Common myeloid progenitor, CD34-positive (primary cell): ENCODE data around the gene HABP2.

Experiments
- CTCF ChIA-PET: fragments of 350-600 bp; sonication (Branson Sonifier 250); formaldehyde crosslinking; loops from one replicate; lab custom pipeline; 2021; ENCODE audit warnings: antibody characterized with exemption; lab: Charles Lee
- POLR2A ChIA-PET: fragments of 350-600 bp; sonication (Branson Sonifier 250); formaldehyde crosslinking; loops from one replicate; lab custom pipeline; 2021; ENCODE audit warnings: antibody characterized with exemption; lab: Charles Lee
- DNase-seq, 3 donors: peaks; one replicate each; pipeline versions ENCODE4 v3.0.0 to v3.0.0-alpha.2; 2013
- H3K27ac ChIP-seq, 2 experiments: 1 replicate in 1 of 2; 2 replicates in 1 of 2; pipeline ENCODE4 v1.7.0; 2013; ENCODE audit warnings: inconsistent platforms in 2 of 2, low read length in 2 of 2, mild to moderate bottlenecking in 2 of 2, low read depth in 1 of 2, moderate library complexity in 1 of 2; ENCODE audit not compliant: severe bottlenecking in 2 of 2, insufficient read depth in 1 of 2, poor library complexity in 1 of 2
- H3K27me3 ChIP-seq, 5 experiments: replicated peaks in 2 of 5; 1 replicate in 3 of 5; 2 replicates in 2 of 5; pipeline versions ENCODE4 v1.6.1 to v1.7.0; 2013; ENCODE audit warnings: low read length in 4 of 5, mild to moderate bottlenecking in 2 of 5, moderate library complexity in 2 of 5, inconsistent platforms in 1 of 5; ENCODE audit not compliant: insufficient read depth in 5 of 5, control insufficient read depth in 4 of 5
- H3K36me3 ChIP-seq, 4 experiments: 1 replicate in 2 of 4; 2 replicates in 2 of 4; pipeline versions ENCODE4 v1.6.1 to v1.7.0; 2013; ENCODE audit warnings: low read length in 3 of 4, control low read depth in 1 of 4, mild to moderate bottlenecking in 1 of 4; ENCODE audit not compliant: control insufficient read depth in 4 of 4, insufficient read depth in 4 of 4
- H3K4me1 ChIP-seq, 4 experiments: 1 replicate in 3 of 4; 2 replicates in 1 of 4; pipeline versions ENCODE4 v1.6.1 to v1.7.1; 2013; ENCODE audit warnings: low read length in 3 of 4, mild to moderate bottlenecking in 3 of 4, control low read depth in 1 of 4, inconsistent platforms in 1 of 4, moderate library complexity in 1 of 4; ENCODE audit not compliant: control insufficient read depth in 4 of 4, insufficient read depth in 4 of 4; ENCODE audit errors: control extremely low read depth in 1 of 4
- H3K4me3 ChIP-seq, 7 experiments: 1 replicate in 4 of 7; 2 replicates in 3 of 7; pipeline versions ENCODE4 v1.5.1 to v1.7.0; 2013; ENCODE audit warnings: mild to moderate bottlenecking in 7 of 7, low read length in 6 of 7, moderate library complexity in 6 of 7, inconsistent platforms in 2 of 7, low read depth in 2 of 7, control low read depth in 1 of 7; ENCODE audit not compliant: insufficient read depth in 4 of 7, control insufficient read depth in 1 of 7; ENCODE audit errors: extremely low read depth in 1 of 7
- H3K9me3 ChIP-seq, 5 experiments: 1 replicate in 4 of 5; 2 replicates in 1 of 5; pipeline versions ENCODE4 v1.6.1 to v1.7.1; 2013; ENCODE audit warnings: low read length in 4 of 5, mild to moderate bottlenecking in 2 of 5, inconsistent platforms in 1 of 5, low read depth in 1 of 5, moderate library complexity in 1 of 5; ENCODE audit not compliant: control insufficient read depth in 4 of 5, insufficient read depth in 2 of 5; ENCODE audit errors: control extremely low read depth in 1 of 5
- WGBS: methylation state at CpG from one replicate; pipeline ENCODE4 v1.1.5; 2013; ENCODE audit not compliant: insufficient coverage; 5-methylcytosine and 5-hydroxymethylcytosine counted together

The HABP2 gene

GRCh38 chr10:113520261-113520660 is 32.6 kb upstream of the HABP2 start:
- H3K9me3 ChIP-seq: no peaks in the 10 kb centered on the region
- no peak for DNase-seq
- H3K27me3 ChIP-seq: no peaks in the 10 kb centered on the region
- ChIA-PET CTCF (interaction anchor here (0.6 to 3.6 kb wide), 13 partner anchors 18 to 1049 kb away, joined by 3 to 37 read pairs (median 4); no protein-coding TSS in a partner anchor), POLR2A (interaction anchor here (0.6 kb wide), 1 partner anchor 724 kb away, joined by 3 read pairs; no protein-coding TSS in a partner anchor)
- WGBS: no CpG with 5 or more reads among the region's 2 CpGs
- no peak overlapping the region for H3K4me3 ChIP-seq
- peaks cover 0 to 8% (median 1%) of the 10 kb centered on the region in 4 experiments for H3K4me1 ChIP-seq
- no peaks in the 10 kb centered on the region for H3K36me3 ChIP-seq
- H3K27ac ChIP-seq: no peak overlapping the region

DNA sequence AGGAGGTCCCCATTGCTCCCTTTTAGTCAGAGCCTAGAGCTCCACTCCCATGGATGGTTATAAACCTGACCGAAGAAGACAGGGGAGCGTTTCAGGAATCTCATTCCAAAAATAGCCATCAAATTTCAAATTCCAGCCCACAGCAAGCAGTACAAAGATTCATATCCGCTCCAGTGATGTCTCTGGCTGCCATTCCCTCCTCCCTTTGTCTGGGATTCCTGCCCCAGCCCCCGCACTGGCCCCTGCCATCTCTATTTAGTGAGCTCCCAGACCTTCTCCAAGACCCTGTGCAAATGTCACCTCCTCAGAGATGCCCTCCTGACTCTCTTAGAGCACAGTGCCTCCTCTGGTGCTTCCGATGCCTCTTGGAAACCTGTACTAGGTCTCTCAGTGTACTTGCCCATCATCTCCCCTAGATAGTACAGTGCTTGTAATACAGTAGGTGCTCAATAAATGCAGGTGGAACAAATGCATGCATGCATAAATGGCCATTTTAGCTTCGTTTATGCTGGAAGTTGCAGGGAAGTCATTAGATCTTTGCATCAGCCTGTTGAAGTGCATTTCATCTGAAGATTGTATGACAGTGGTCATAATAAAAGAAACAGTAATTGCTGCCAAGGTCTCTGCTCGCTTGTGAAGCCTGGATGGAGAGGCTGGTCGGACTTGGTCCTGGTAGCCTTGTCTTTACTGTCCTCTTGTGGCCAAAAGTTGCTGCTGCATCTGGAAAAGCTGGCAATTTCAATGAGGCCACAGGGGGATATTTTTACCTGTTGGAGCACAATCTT is 32.0 kb upstream of the HABP2 start:
- POLR2A ChIA-PET: no interaction called here
- CTCF ChIA-PET: interaction anchor here (0.6 to 6.7 kb wide), 18 partner anchors 16 to 1049 kb away, joined by 3 to 37 read pairs (median 4); no protein-coding TSS in a partner anchor
- Histone ChIP-seq H3K36me3 (no peaks in the 10 kb centered on the region), H3K9me3 (no peaks in the 10 kb centered on the region), H3K27me3 (no peaks in the 10 kb centered on the region), H3K4me3 (no peak overlapping the region), H3K27ac (no peak overlapping the region), H3K4me1 (peaks cover 0 to 8% (median 1%) of the 10 kb centered on the region in 4 experiments)
- peak; percentile 58 to 80 (median 76) for DNase-seq
- WGBS: 65% methylated on average over 7 of the region's 8 CpGs

DNA sequence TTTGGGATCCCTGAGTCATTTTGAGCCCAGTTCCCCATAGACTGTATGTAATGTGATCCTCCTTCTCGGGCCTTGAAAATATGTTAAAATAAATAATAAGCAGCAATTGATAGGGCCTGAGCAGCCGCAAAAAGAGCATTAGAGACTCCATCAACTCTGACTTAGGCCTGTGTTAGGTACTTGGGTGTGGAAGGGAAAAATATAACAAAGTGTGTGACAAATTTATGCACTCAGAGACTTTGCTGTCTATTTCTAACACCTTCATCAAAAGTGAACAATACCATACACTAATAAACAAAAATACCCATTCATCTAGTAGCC is 31.4 kb upstream of the HABP2 start:
- H3K27me3 ChIP-seq: no peaks in the 10 kb centered on the region
- no peak overlapping the region for H3K27ac ChIP-seq
- ChIA-PET CTCF (interaction anchor here (1.0 to 6.7 kb wide), 9 partner anchors 15 to 308 kb away, joined by 3 to 37 read pairs (median 3); no protein-coding TSS in a partner anchor), POLR2A (no interaction called here)
- 91% methylated on average over 1 of the region's 2 CpGs for WGBS
- H3K9me3 ChIP-seq: no peaks in the 10 kb centered on the region
- H3K4me3 ChIP-seq: no peak overlapping the region
- H3K4me1 ChIP-seq: peaks cover 0 to 8% (median 1%) of the 10 kb centered on the region in 4 experiments
- DNase-seq: no peak
- H3K36me3 ChIP-seq: no peaks in the 10 kb centered on the region

DNA sequence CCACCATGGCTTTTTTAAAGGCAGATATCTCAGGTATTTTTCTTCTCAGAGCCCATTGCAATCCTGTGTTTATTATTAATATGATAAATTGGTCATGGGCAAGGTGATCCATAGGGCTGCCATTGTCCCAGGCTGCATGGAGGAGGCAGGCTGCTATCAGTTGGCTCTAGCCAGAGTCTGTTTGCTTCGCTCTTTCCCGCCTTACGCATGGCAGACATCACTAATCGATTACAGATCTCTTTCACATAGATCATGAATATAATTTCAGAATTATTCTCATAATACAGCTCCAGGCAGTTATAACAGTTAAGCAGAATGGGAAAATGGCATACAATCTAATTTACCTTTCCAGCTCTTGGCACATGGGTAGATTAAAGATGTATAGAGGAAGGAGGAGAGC is 30.4 kb upstream of the HABP2 start:
- no peak overlapping the region for H3K4me3 ChIP-seq
- ChIA-PET CTCF (interaction anchor here (1.1 to 6.7 kb wide), 4 partner anchors 33 to 1047 kb away, joined by 3 to 37 read pairs (median 15); no protein-coding TSS in a partner anchor), POLR2A (no interaction called here)
- DNase-seq: peak; percentile 9 to 39 (median 24)
- H3K27ac ChIP-seq: no peak overlapping the region
- no peaks in the 10 kb centered on the region for H3K27me3 ChIP-seq
- peaks cover 0 to 8% (median 1%) of the 10 kb centered on the region in 4 experiments for H3K4me1 ChIP-seq
- H3K36me3 ChIP-seq: no peaks in the 10 kb centered on the region
- no peaks in the 10 kb centered on the region for H3K9me3 ChIP-seq
- WGBS: no CpG with 5 or more reads among the region's 4 CpGs

GRCh38 chr10:113523071-113523470 is 29.8 kb upstream of the HABP2 start:
- POLR2A ChIA-PET: no interaction called here
- Histone ChIP-seq H3K27me3 (no peaks in the 10 kb centered on the region), H3K4me3 (no peak overlapping the region), H3K4me1 (peaks cover 0 to 8% (median 1%) of the 10 kb centered on the region in 4 experiments), H3K27ac (no peak overlapping the region), H3K36me3 (no peaks in the 10 kb centered on the region), H3K9me3 (no peaks in the 10 kb centered on the region)
- WGBS: 92% methylated on average over 4 of the region's 5 CpGs
- CTCF ChIA-PET: interaction anchor here (1.1 to 6.7 kb wide), 3 partner anchors 32 to 1047 kb away, joined by 3 to 37 read pairs (median 25); no protein-coding TSS in a partner anchor
- no peak for DNase-seq

- no peaks in the 10 kb centered on the region for H3K9me3 ChIP-seq
- ChIA-PET CTCF (interaction anchor here (1.3 to 6.7 kb wide), 2 partner anchors 10 to 31 kb away, joined by 3 to 25 read pairs; no protein-coding TSS in a partner anchor), POLR2A (no interaction called here)
- H3K4me1 ChIP-seq: peaks cover 0 to 8% (median 1%) of the 10 kb centered on the region in 4 experiments
- no peaks in the 10 kb centered on the region for H3K36me3 ChIP-seq
- no peak overlapping the region for H3K27ac ChIP-seq
- no peaks in the 10 kb centered on the region for H3K27me3 ChIP-seq
- WGBS: 88% methylated on average over 1 of the region's 1 CpG
- no peak overlapping the region for H3K4me3 ChIP-seq
- no peak for DNase-seq
These were observed 29.2 kb upstream of the HABP2 start for GRCh38 chr10:113523628-113524027.

GRCh38 chr10:113524120-113524519 is 28.7 kb upstream of the HABP2 start:
- 86% methylated on average over 3 of the region's 3 CpGs for WGBS
- H3K36me3 ChIP-seq: no peaks in the 10 kb centered on the region

More at GRCh38 chr10:113524120-113524519, 28.7 kb upstream of the HABP2 start:
- no peak overlapping the region for H3K27ac ChIP-seq
- H3K4me1 ChIP-seq: peaks cover 0 to 8% (median 1%) of the 10 kb centered on the region in 4 experiments
- no peak overlapping the region for H3K4me3 ChIP-seq
- ChIA-PET CTCF (interaction anchor here (0.7 to 6.7 kb wide), 4 partner anchors 9 to 1089 kb away, joined by 3 to 25 read pairs (median 3); no protein-coding TSS in a partner anchor), POLR2A (no interaction called here)
- no peaks in the 10 kb centered on the region for H3K27me3 ChIP-seq
- peak; percentile 9 to 24 (median 21) for DNase-seq
- no peaks in the 10 kb centered on the region for H3K9me3 ChIP-seq
